Measurements from ENCODE around the gene ITGB1BP1. TPM values are rescaled to one million over a fixed set of nuclear protein-coding genes. Genes with fewer than 3 reads are reported as not detected.

The ITGB1BP1 gene, protein sequence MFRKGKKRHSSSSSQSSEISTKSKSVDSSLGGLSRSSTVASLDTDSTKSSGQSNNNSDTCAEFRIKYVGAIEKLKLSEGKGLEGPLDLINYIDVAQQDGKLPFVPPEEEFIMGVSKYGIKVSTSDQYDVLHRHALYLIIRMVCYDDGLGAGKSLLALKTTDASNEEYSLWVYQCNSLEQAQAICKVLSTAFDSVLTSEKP
- polyA plus RNA-seq (2012; ENCODE audit: insufficient read length, low read depth) = 30.3 TPM

DNA sequence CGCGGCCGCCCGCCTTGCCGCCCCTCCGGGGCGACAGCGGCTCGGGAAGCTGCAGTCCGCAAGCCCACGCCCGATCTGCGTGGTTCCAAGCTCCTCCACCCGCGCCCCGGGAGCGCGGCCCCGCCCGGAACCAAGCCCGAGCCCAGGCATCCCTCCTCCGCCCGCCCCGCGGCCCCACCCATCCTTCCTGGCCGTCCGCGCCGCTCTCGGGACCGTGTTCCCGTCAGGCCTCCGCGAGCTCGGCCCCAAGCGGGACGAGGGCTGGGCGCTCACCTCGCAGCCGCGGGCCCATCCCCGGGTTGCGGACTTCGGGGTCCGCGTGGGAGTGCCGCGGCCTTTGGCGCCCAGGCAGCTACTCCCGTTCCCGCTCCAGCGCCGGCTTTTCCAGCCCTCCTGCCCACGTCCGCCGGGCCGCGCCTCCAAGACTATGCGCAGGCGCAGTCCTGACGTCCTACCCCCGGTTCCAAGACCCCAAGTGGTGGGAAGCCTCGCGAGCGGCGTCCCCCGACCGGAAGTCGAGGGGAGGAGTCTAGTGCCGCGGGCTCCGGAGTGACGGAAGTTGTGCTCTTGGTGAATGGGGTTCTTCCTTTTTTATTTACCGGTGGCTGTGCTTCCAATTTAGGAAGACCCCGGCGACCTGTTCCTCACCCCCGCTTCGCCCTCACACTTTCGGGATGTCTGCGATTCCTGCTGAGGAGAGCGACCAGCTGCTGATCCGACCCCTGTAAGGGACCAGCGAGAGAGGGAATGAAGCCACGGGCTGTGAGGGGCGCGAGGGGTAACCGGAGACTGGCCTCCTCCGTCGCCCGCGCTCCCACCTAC, at the start of gene ITGB1BP1, which contains the start of gene CPSF3:
ITGB1BP1 (minus strand) TSS at position 429 of the 822 bp plus-strand sequence. CDS start 4,831 bp downstream, outside the sequence.
CPSF3 (plus strand) TSS at position 555 of the 822 bp plus-strand sequence; CDS start at position 675, 120 bp downstream.
- TF ChIP-seq TAF1 (IDR thresholded peaks at IDR 0.05; ENCODE audit: borderline replicate concordance, insufficient read depth, low read length) (peak; percentile 71; the same call in 1 of the 2 replicates), POLR2AphosphoS5 (IDR thresholded peaks at IDR 0.05; ENCODE audit: low read depth, low read length) (peak; percentile 68), SIN3A (IDR thresholded peaks at IDR 0.05; ENCODE audit: borderline replicate concordance, insufficient read depth, low read length) (0 out of 2 replicates have a peak, but pooled peaks have one; percentile 64), FOXP2 (optimal IDR thresholded peaks at IDR 0.05; ENCODE audit: borderline replicate concordance, extremely low read depth, extremely low read length, insufficient read depth) (peak; percentile 92)
- TF ChIP-seq, protein P1, sequence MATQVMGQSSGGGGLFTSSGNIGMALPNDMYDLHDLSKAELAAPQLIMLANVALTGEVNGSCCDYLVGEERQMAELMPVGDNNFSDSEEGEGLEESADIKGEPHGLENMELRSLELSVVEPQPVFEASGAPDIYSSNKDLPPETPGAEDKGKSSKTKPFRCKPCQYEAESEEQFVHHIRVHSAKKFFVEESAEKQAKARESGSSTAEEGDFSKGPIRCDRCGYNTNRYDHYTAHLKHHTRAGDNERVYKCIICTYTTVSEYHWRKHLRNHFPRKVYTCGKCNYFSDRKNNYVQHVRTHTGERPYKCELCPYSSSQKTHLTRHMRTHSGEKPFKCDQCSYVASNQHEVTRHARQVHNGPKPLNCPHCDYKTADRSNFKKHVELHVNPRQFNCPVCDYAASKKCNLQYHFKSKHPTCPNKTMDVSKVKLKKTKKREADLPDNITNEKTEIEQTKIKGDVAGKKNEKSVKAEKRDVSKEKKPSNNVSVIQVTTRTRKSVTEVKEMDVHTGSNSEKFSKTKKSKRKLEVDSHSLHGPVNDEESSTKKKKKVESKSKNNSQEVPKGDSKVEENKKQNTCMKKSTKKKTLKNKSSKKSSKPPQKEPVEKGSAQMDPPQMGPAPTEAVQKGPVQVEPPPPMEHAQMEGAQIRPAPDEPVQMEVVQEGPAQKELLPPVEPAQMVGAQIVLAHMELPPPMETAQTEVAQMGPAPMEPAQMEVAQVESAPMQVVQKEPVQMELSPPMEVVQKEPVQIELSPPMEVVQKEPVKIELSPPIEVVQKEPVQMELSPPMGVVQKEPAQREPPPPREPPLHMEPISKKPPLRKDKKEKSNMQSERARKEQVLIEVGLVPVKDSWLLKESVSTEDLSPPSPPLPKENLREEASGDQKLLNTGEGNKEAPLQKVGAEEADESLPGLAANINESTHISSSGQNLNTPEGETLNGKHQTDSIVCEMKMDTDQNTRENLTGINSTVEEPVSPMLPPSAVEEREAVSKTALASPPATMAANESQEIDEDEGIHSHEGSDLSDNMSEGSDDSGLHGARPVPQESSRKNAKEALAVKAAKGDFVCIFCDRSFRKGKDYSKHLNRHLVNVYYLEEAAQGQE (IDR thresholded peaks at IDR 0.05; ENCODE audit: insufficient read depth in 1 of 2, low read depth in 2 of 2, low read length in 2 of 2) = 0 out of 4 replicates have a peak, but pooled peaks of 1 of the 2 experiments have one; percentile 12

DNA sequence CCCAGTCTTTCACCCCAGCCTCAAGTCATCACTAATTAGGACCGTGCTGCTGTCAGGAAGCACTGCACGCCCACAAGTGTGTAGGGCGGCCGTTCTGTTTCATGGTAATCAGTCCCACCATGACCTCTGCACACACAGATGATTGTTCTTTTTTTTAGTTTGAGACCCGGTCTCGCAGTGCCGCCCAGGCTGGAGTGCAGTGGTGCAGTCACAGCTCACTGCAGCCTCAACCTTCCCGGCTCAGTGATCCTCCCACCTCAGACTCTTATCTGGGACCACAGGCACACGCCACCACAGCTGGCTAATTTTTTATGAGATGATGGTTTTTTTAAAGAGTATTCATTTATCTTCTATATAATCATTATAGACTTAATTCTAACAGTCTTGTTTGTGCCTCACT, 49.2 kb upstream of the ITGB1BP1 start:
- no peak for TF ChIP-seq TAF1 (IDR thresholded peaks at IDR 0.05; ENCODE audit: borderline replicate concordance, insufficient read depth, low read length)
- no peak for TF ChIP-seq POLR2AphosphoS5 (IDR thresholded peaks at IDR 0.05; ENCODE audit: low read depth, low read length)
- TF ChIP-seq, protein P1 (IDR thresholded peaks at IDR 0.05; ENCODE audit: insufficient read depth in 1 of 2, low read depth in 2 of 2, low read length in 2 of 2) = no peak
- TF ChIP-seq FOXP2 (optimal IDR thresholded peaks at IDR 0.05; ENCODE audit: borderline replicate concordance, extremely low read depth, extremely low read length, insufficient read depth) = no peak

DNA sequence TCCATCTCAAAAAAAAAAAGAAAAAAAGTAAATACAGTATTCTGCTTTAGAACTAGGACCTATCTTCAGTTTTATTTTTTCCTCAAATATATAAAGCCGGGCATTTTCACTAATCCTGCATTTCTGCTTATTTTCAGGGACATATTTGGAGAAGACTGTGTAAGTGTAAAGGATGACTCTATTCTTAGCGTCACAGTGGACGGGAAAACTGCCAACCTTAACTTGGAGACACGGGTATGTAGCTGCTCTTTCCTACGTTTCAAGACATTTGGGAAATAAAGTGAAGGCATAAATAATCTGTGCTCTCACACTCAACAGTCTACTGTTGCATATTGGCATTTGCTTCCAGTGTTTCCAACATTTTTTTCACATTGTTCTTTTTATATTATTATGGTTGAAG, 47.9 kb upstream of the ITGB1BP1 start:
- TF ChIP-seq POLR2AphosphoS5 (IDR thresholded peaks at IDR 0.05; ENCODE audit: low read depth, low read length) = no peak
- TF ChIP-seq, protein P1 (IDR thresholded peaks at IDR 0.05; ENCODE audit: insufficient read depth in 1 of 2, low read depth in 2 of 2, low read length in 2 of 2) = no peak
- TF ChIP-seq SIN3A (IDR thresholded peaks at IDR 0.05; ENCODE audit: borderline replicate concordance, insufficient read depth, low read length) = no peak
- no peak for TF ChIP-seq TAF1 (IDR thresholded peaks at IDR 0.05; ENCODE audit: borderline replicate concordance, insufficient read depth, low read length)
- TF ChIP-seq FOXP2 (optimal IDR thresholded peaks at IDR 0.05; ENCODE audit: borderline replicate concordance, extremely low read depth, extremely low read length, insufficient read depth) = no peak

DNA sequence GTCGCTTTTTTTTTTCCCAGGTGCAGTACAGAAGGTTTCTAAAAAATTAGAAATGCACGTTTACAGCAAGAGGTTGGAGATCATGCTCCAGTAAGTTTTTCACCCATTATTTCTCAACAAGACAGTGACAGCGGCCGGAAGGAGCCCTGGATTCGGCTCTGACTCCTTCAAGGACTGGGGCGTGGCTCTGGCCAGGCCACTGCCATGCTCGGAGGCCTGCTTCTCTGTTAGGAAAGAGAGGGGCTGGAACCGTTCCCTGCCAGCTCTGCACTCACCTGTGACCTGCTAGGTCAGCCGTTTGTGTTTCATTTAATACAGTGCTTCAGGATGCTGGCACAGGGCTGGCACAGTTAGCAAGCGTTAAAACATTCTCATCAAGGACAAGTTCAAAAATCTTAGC, 44.4 kb upstream of the ITGB1BP1 start:
- TF ChIP-seq SIN3A (IDR thresholded peaks at IDR 0.05; ENCODE audit: borderline replicate concordance, insufficient read depth, low read length) (no peak), POLR2AphosphoS5 (IDR thresholded peaks at IDR 0.05; ENCODE audit: low read depth, low read length) (no peak), FOXP2 (optimal IDR thresholded peaks at IDR 0.05; ENCODE audit: borderline replicate concordance, extremely low read depth, extremely low read length, insufficient read depth) (no peak), TAF1 (IDR thresholded peaks at IDR 0.05; ENCODE audit: borderline replicate concordance, insufficient read depth, low read length) (no peak)
- TF ChIP-seq, protein P1 (IDR thresholded peaks at IDR 0.05; ENCODE audit: insufficient read depth in 1 of 2, low read depth in 2 of 2, low read length in 2 of 2) = no peak

Data from PFSK-1 (cell line).